Lower lobe of right lung (tissue), 2 donors: ENCODE results near the gene ICAM2. TPM values are rescaled to one million over a fixed set of nuclear protein-coding genes. Genes with fewer than 3 reads are reported as not detected.

Experiments used
- ATAC-seq, 2 donors: fragments of 200-7000 bp; cut with Tn5 transposase; one replicate each; pipeline ENCODE4 v1.9.1; 2020 to 2022; ENCODE audit warnings: mild to moderate bottlenecking in 2 of 2, moderate library complexity in 2 of 2
- DNase-seq: peaks from one replicate; pipeline ENCODE4 v3.0.0-alpha.2; 2020
- H3K27ac ChIP-seq: fragments of 200-600 bp; one replicate; pipeline ENCODE4 v1.8.0; 2022
- H3K27me3 ChIP-seq: fragments of 200-600 bp; one replicate; pipeline ENCODE4 v1.8.0; 2022; ENCODE audit warnings: low read depth
- H3K36me3 ChIP-seq: fragments of 200-600 bp; one replicate; pipeline ENCODE4 v1.8.0; 2022; ENCODE audit warnings: mild to moderate bottlenecking
- H3K4me1 ChIP-seq: fragments of 200-600 bp; one replicate; pipeline ENCODE4 v1.8.0; 2022
- H3K4me3 ChIP-seq: fragments of 200-600 bp; one replicate; pipeline ENCODE4 v1.8.0; 2022; ENCODE audit warnings: mild to moderate bottlenecking
- H3K9me3 ChIP-seq: fragments of 200-600 bp; one replicate; pipeline ENCODE4 v1.8.0; 2022
- intact Hi-C: fragments of 100-400 bp; cut with DNase I; formaldehyde crosslinking; loops from one replicate; pipeline ENCODE4 v1.11.0; 2022
- total RNA-seq: library from RNA; stranded (reverse); fragmentation: NEBNext Ultra II Directional; extraction: Animal tissue kit (Norgen Biotek cat#: 25700); gene quantifications from one replicate; pipeline ENCODE4 v1.2.1, GENCODE V29; 2021
- TF ChIP-seq, protein P1 (sequence below): fragments of 200-600 bp; IDR thresholded peaks from one replicate; pipeline ENCODE4 v1.8.0; 2022; ENCODE audit warnings: antibody characterized with exemption, mild to moderate bottlenecking
- donor health status: DM: no; HTN: yes; CAD: no; lungs with severe emphysema.

ICAM2 gene
- total RNA-seq, 1 donor from 2014 or later: 69.2 TPM

DNA sequence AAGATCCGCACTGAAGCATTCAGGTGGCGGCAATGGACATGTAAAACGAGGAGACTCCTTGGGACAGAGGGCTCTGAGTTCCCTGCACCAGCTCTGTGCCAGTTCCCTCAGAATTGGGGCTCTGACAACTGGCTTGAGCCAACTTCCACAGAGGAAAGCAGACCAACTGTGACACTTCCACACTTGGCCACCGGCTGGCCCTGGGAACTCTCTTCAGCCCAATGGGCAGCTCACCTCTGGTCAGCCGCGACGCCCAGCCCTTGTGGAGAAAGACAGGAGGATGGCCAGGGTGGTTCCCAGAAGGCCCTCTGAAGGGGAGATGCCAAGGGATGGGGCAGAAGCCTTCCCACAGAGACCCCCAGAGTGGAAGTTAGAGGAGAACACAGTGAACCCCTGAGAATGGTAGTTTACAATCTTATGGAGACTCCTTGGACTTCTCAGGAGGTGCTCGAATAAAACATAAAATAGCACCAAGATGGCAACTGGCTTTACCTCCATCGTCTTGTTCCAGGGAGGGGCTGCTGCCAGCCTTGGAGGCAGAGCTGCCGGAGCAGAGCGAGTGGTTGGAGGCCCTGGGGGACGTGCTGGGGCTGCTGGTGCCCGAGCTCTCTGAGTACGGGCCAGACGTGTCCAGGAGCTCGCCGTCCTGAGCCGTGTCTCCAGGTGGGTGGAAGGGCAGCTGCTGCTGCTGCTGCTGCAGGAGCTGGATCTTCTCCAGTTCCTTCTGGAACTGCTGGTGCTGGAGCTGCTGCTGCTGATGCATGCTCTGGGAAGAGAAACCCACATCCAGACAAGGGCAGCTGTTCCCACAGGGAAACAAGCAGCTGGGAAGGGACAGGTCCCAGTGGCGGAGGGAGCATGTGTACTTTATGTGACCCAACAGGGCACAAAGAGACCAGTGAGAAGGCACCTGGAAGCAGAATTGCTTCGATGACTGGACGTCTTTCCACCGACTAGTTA lies 35.0 kb upstream of the ICAM2 start:
- Histone ChIP-seq H3K27ac (no peak overlapping the region), H3K36me3 (peaks cover 100% of the 10 kb centered on the region), H3K9me3 (no peaks in the 10 kb centered on the region), H3K27me3 (no peaks in the 10 kb centered on the region), H3K4me3 (no peak overlapping the region), H3K4me1 (peaks cover under 1% of the 10 kb centered on the region)
- ATAC-seq: no peak
- intact Hi-C loops: no loop called here
- no peak for DNase-seq
- TF ChIP-seq, protein P1, sequence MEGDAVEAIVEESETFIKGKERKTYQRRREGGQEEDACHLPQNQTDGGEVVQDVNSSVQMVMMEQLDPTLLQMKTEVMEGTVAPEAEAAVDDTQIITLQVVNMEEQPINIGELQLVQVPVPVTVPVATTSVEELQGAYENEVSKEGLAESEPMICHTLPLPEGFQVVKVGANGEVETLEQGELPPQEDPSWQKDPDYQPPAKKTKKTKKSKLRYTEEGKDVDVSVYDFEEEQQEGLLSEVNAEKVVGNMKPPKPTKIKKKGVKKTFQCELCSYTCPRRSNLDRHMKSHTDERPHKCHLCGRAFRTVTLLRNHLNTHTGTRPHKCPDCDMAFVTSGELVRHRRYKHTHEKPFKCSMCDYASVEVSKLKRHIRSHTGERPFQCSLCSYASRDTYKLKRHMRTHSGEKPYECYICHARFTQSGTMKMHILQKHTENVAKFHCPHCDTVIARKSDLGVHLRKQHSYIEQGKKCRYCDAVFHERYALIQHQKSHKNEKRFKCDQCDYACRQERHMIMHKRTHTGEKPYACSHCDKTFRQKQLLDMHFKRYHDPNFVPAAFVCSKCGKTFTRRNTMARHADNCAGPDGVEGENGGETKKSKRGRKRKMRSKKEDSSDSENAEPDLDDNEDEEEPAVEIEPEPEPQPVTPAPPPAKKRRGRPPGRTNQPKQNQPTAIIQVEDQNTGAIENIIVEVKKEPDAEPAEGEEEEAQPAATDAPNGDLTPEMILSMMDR: no peak

DNA sequence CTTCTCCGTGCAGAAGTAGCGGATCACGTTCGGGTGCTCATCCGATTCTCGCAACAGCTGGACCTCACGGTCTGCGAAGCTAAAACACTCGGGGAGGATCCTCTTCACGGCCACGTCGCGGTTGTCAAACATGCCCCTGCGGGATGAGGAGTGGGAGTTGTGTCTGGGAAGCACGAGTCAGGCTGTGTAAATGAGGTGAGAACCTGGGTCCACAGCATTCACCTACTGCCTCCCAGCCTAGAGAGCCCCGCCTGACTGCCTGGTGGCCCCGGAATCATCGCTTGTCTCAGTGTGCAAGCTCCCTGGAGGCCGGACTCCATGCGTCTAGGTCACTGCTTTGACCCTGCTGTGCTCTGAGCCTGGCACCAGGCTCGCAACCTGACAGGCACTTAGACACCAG lies 33.9 kb upstream of the ICAM2 start:
- no peak overlapping the region for H3K4me3 ChIP-seq
- H3K27me3 ChIP-seq: no peaks in the 10 kb centered on the region
- DNase-seq (no peak), ATAC-seq (no peak)
- H3K9me3 ChIP-seq: no peaks in the 10 kb centered on the region
- intact Hi-C loops: no loop called here
- no peaks in the 10 kb centered on the region for H3K4me1 ChIP-seq
- H3K36me3 ChIP-seq: peaks cover 100% of the 10 kb centered on the region
- H3K27ac ChIP-seq: no peak overlapping the region
- TF ChIP-seq, protein P1: no peak

DNA sequence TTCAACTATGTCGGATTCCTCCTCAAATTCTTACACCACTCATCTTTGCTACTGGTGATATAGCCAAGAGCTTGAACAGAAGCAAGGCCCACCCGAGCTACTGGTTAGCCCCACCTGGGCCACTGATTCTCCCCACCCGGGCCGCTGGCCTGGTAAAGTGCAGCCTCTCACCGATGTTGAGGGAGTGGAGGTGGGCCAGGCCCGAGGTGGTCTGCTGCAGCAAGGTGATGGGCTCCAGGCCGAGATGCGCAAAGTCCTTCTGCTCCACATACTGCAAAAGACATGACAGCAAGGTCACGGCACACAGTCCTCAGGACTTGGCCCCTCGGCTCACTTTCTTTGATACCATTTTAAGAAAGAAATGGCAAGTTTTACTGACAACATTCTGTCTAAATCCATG lies 32.7 kb upstream of the ICAM2 start:
- no peak overlapping the region for H3K27ac ChIP-seq
- intact Hi-C loops: no loop called here
- peaks cover 100% of the 10 kb centered on the region for H3K36me3 ChIP-seq
- TF ChIP-seq, protein P1: no peak
- DNase-seq: no peak
- H3K9me3 ChIP-seq: no peaks in the 10 kb centered on the region
- no peak overlapping the region for H3K4me3 ChIP-seq
- no peaks in the 10 kb centered on the region for H3K4me1 ChIP-seq
- ATAC-seq: no peak
- no peaks in the 10 kb centered on the region for H3K27me3 ChIP-seq

DNA sequence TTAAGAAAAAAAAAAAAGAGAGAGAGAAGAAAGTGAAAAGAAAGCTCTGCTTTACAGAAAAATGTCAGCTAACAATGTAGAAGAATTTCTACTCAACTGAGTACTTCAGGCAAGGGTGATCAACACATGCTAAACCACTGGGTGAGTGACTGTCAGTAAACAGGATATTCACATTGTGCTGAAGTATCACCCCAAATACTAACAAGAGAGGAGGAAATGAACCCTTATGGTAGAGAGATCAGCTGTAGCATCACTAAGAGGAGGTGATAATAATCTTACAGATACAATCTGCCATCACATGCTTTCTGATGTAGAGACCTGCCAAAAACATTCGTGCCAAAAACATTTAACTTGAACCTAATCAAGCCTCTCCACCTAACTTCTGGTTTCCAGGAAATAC lies 30.7 kb upstream of the ICAM2 start:
- H3K27ac ChIP-seq: no peak overlapping the region
- ATAC-seq (peak; percentile 54 to 60), DNase-seq (no peak)
- H3K9me3 ChIP-seq: no peaks in the 10 kb centered on the region
- intact Hi-C loops: no loop called here
- TF ChIP-seq, protein P1: no peak
- no peaks in the 10 kb centered on the region for H3K27me3 ChIP-seq
- H3K4me1 ChIP-seq: no peaks in the 10 kb centered on the region
- peaks cover 100% of the 10 kb centered on the region for H3K36me3 ChIP-seq
- no peak overlapping the region for H3K4me3 ChIP-seq

DNA sequence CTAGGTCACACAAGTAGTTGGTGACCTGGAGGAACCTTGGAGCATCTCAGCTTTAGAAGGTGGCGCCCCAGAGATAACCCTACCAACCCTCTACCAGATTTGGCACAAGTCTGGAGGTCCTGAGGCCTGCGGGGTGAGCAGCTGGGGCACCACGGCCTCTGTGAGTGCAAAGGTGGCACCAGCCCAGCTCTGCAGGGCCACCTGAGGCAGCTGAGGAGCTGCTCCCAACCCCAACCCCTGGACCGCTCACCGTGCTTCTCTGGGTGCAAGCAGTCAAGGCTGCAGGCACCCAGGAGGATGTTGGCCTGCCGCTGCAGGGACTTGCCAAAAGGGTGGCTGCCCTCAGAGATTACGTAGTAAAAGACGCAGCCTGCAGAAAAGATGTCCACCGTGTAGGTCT lies 28.4 kb upstream of the ICAM2 start:
- ATAC-seq (no peak), DNase-seq (no peak)

More for the DNA sequence above, 28.4 kb upstream of the ICAM2 start:
- H3K4me1 ChIP-seq: no peaks in the 10 kb centered on the region
- no peaks in the 10 kb centered on the region for H3K27me3 ChIP-seq
- TF ChIP-seq, protein P1: no peak
- H3K9me3 ChIP-seq: no peaks in the 10 kb centered on the region
- H3K36me3 ChIP-seq: peaks cover 100% of the 10 kb centered on the region
- intact Hi-C loops: no loop called here
- H3K27ac ChIP-seq: no peak overlapping the region
- H3K4me3 ChIP-seq: no peak overlapping the region
